K562 (cell line): ENCODE measurements around the gene SF3B3. TPM values are rescaled to one million over a fixed set of nuclear protein-coding genes. Genes with fewer than 3 reads are reported as not detected.
"Not testable (repeated sequence)": the region's sequence is repeated elsewhere in the genome, so short reads cannot be mapped to it uniquely, and the experiment has no call there.

Experiments
- ATAC-seq: fragments of 200-7000 bp; cut with Tn5 transposase; 3 replicates; pipeline ENCODE4 v1.9.1; 2020; ENCODE audit warnings: moderate library complexity
- BruUV-seq: library from RNA; stranded (reverse); fragments of 400-500 nt; replicated peaks from 2 replicates; lab custom pipeline; 2021; lab: Mats Ljungman, UMichigan
- CTCF ChIA-PET: fragments of 300-600 bp; formaldehyde crosslinking; extraction: SDS; loops from one replicate; lab custom pipeline; 2021; ENCODE audit warnings: low intra/inter-chr PET ratio; lab: Yijun Ruan, JAX
- POLR2A ChIA-PET: fragments of 300-600, 350-650 bp; sonication (Branson Sonifier 250); formaldehyde crosslinking; extraction: SDS; loops from one replicate; lab custom pipeline; 2021; ENCODE audit warnings: antibody characterized with exemption, inconsistent platforms; lab: Yijun Ruan, JAX
- DNase-seq, 4 experiments: peaks; one replicate each; pipeline versions ENCODE4 v3.0.0 to v3.0.0-alpha.2; 2011 to 2018; ENCODE audit warnings: low spot score in 3 of 4, mixed read lengths in 3 of 4; ENCODE audit errors: extremely low read depth in 1 of 4
- FAIRE-seq: peaks from 2 replicates; lab custom pipeline; 2011; peaks lifted over from hg19 to GRCh38; lab: Jason Lieb, UNC
- H2AFZ ChIP-seq: 2 replicates; pipeline ENCODE4 v1.6.0; 2011; ENCODE audit warnings: low read depth, low read length, control low read depth, inconsistent platforms
- H3K27ac ChIP-seq: fragments of 200-600 bp; 3 replicates; pipeline ENCODE4 v1.8.0; 2011; ENCODE audit warnings: low read depth, mild to moderate bottlenecking, control low read depth, inconsistent platforms, low read length, moderate library complexity, mixed read lengths; ENCODE audit errors: extremely low read depth
- H3K27me3 ChIP-seq, 2 experiments: fragments of 300-600 bp in 1 of 2; 2 replicates in 1 of 2; 3 replicates in 1 of 2; pipeline versions ENCODE4 v1.6.0 to v1.8.0; 2011; ENCODE audit warnings: inconsistent platforms in 2 of 2, low read length in 2 of 2, mild to moderate bottlenecking in 1 of 2, mixed read lengths in 1 of 2, moderate library complexity in 1 of 2; ENCODE audit not compliant: control insufficient read depth in 2 of 2, insufficient read depth in 2 of 2
- H3K36me3 ChIP-seq: fragments of 300-600 bp; 3 replicates; pipeline ENCODE4 v1.8.0; 2011; ENCODE audit warnings: mild to moderate bottlenecking, low read length, inconsistent platforms; ENCODE audit not compliant: control insufficient read depth, insufficient read depth
- H3K4me1 ChIP-seq, 2 experiments: fragments of 200-600 bp in 1 of 2; replicated peaks in 1 of 2; 2 replicates in 1 of 2; 3 replicates in 1 of 2; pipeline versions ENCODE4 v1.5.1 to v1.8.0; 2011; ENCODE audit warnings: inconsistent platforms in 2 of 2, low read length in 2 of 2, mild to moderate bottlenecking in 1 of 2, mixed read lengths in 1 of 2, moderate library complexity in 1 of 2; ENCODE audit not compliant: control insufficient read depth in 2 of 2, insufficient read depth in 2 of 2
- H3K4me2 ChIP-seq: 2 replicates; pipeline ENCODE4 v1.6.1; 2011; ENCODE audit warnings: low read length, control low read depth, inconsistent platforms, mixed read lengths; ENCODE audit not compliant: insufficient read depth
- H3K4me3 ChIP-seq: fragments of 200-600 bp; sonication (generic), shearing (Covaris generic); 2 replicates; pipeline ENCODE4 v1.5.1; 2016; ENCODE audit warnings: control low read depth, inconsistent platforms
- H3K79me2 ChIP-seq: fragments of 200-600 bp; 3 replicates; pipeline ENCODE4 v1.8.0; 2011; ENCODE audit warnings: low read length, inconsistent platforms; ENCODE audit not compliant: control insufficient read depth, insufficient read depth
- H3K9ac ChIP-seq, 2 experiments: 2 replicates each; pipeline versions ENCODE4 v1.6.0 to v1.6.1; 2011; ENCODE audit warnings: low read depth in 2 of 2, low read length in 2 of 2, control low read depth in 1 of 2, inconsistent platforms in 1 of 2, mild to moderate bottlenecking in 1 of 2, mixed read lengths in 1 of 2; ENCODE audit not compliant: insufficient read depth in 1 of 2
- H3K9me1 ChIP-seq: one replicate; pipeline ENCODE4 v1.6.0; 2011; ENCODE audit warnings: inconsistent platforms, mild to moderate bottlenecking, low read length, moderate library complexity; ENCODE audit not compliant: control insufficient read depth, insufficient read depth
- H3K9me3 ChIP-seq: replicated peaks from 2 replicates; pipeline ENCODE4 v1.5.1; 2011; ENCODE audit warnings: low read depth, low read length, inconsistent platforms; ENCODE audit not compliant: control insufficient read depth, insufficient read depth
- H4K20me1 ChIP-seq: replicated peaks from 2 replicates; pipeline ENCODE4 v1.6.1; 2011; ENCODE audit warnings: low read length, inconsistent platforms, mixed read lengths; ENCODE audit not compliant: control insufficient read depth, insufficient read depth
- BDP1 ChIP-seq: IDR thresholded peaks from 3 replicates; pipeline ENCODE4 v1.6.1; 2011; ENCODE audit not compliant: insufficient read length, insufficient read depth
- BHLHE40 ChIP-seq: IDR thresholded peaks from 2 replicates; pipeline ENCODE4 v1.6.1; 2011; ENCODE audit warnings: low read length, improper control_type of control experiment
- CXXC5 ChIP-seq: fragments of 250-450 bp; sonication (Bioruptor Pico); IDR thresholded peaks from 2 replicates; pipeline ENCODE4 v1.8.0; 2022; ENCODE audit warnings: inconsistent platforms, mild to moderate bottlenecking, moderate library complexity
- GATAD2A ChIP-seq: fragments of 450-650 bp; IDR thresholded peaks from 2 replicates; pipeline ENCODE4 v1.6.1; 2017
- HDAC8 ChIP-seq: fragments of 450-650 bp; IDR thresholded peaks from 2 replicates; pipeline ENCODE4 v1.6.1; 2016; ENCODE audit warnings: mild to moderate bottlenecking, missing genetic modification characterization, moderate library complexity, missing compliant biosample characterization
- HOXB6 ChIP-seq: fragments of 250-450 bp; sonication (Bioruptor Pico); IDR thresholded peaks from 2 replicates; pipeline ENCODE4 v1.5.1; 2022; ENCODE audit warnings: mild to moderate bottlenecking, borderline replicate concordance
- NCOR1 ChIP-seq: fragments of 450-650 bp; IDR thresholded peaks from 2 replicates; pipeline ENCODE4 v1.6.1; 2016; ENCODE audit warnings: mild to moderate bottlenecking, moderate library complexity
- NFE2 ChIP-seq: IDR thresholded peaks from 2 replicates; pipeline ENCODE4 v1.6.1; 2014; ENCODE audit warnings: antibody characterized with exemption, low read depth
- PPARD ChIP-seq: fragments of 250-450 bp; sonication (Bioruptor Pico); IDR thresholded peaks from 2 replicates; pipeline ENCODE4 v1.8.0; 2022; ENCODE audit warnings: inconsistent platforms, mild to moderate bottlenecking, moderate library complexity
- RBM14 ChIP-seq: fragments of 200-400 bp; formaldehyde crosslinking; IDR thresholded peaks from 2 replicates; pipeline ENCODE4 v1.6.1; 2018; ENCODE audit warnings: low read depth, mild to moderate bottlenecking, low read length, moderate library complexity, borderline replicate concordance; ENCODE audit not compliant: insufficient read depth
- XRCC5 ChIP-seq: fragments of 200-400 bp; formaldehyde crosslinking; IDR thresholded peaks from 2 replicates; pipeline ENCODE4 v1.6.1; 2017; ENCODE audit warnings: low read depth, mild to moderate bottlenecking, low read length
- YBX1 ChIP-seq: fragments of 450-650 bp; IDR thresholded peaks from 2 replicates; pipeline ENCODE4 v1.7.1; 2016; ENCODE audit warnings: mild to moderate bottlenecking
- ZBED1 ChIP-seq: IDR thresholded peaks from 2 replicates; pipeline ENCODE4 v1.6.1; 2014
- ZNF347 ChIP-seq: fragments of 450-650 bp; formaldehyde crosslinking; IDR thresholded peaks from 2 replicates; pipeline ENCODE4 v1.4.0; 2020; ENCODE audit warnings: low read depth, mild to moderate bottlenecking, moderate library complexity
- ZNF696 ChIP-seq: fragments of 250-450 bp; sonication (Bioruptor Pico); conservative IDR thresholded peaks from 2 replicates; pipeline ENCODE4 v1.4.0; 2020; ENCODE audit warnings: mild to moderate bottlenecking, moderate library complexity
- ZNF77 ChIP-seq: fragments of 250-450 bp; sonication (Bioruptor Pico); IDR thresholded peaks from 2 replicates; pipeline ENCODE4 v1.5.0; 2020
- WGBS: fragments of 100-300 bp; shearing (Covaris generic); methylation state at CpG from one replicate; pipeline ENCODE4 v1.1.6; 2016; ENCODE audit warnings: low coverage, mixed read lengths; ENCODE audit not compliant: insufficient coverage; ENCODE audit errors: missing lambda C conversion rate; 5-methylcytosine and 5-hydroxymethylcytosine counted together
- in situ Hi-C: fragments of 300-500 bp; cut with MboI; formaldehyde crosslinking; loops from 4 replicates; pipeline ENCODE4 v1.15.0; 2018; ENCODE audit warnings: inconsistent platforms, mixed read lengths
- intact Hi-C: fragments of 100-400 bp; cut with micrococcal nuclease; formaldehyde crosslinking; loops from 2 replicates; pipeline ENCODE4 v1.14.2; 2022
- polyA plus RNA-seq, 8 experiments: library from polyadenylated mRNA; depleted of rRNA in 4 of 8; stranded (reverse) in 5 of 8; unstranded in 3 of 8; fragments of >200 nt; fragmentation: Nextera tagmentation in 2 of 8; fragmentation: Illumina TruSeq in 1 of 8; extraction: Ambion mirVana in 2 of 8; extraction: Trizol in 1 of 8; gene quantifications; 2 replicates each; pipeline versions ENCODE4 v1.2.1 to v1.2.3, GENCODE V29; 2011 to 2014; ENCODE audit warnings: inconsistent platforms in 1 of 8, missing spikeins in 1 of 8
- total RNA-seq, 7 experiments: library from RNA; depleted of rRNA in 6 of 7; stranded (reverse); fragments of >200 nt in 6 of 7; fragmentation: Illumina TruSeq in 2 of 7; extraction: Trizol in 2 of 7; gene quantifications; 2 replicates each; pipeline versions ENCODE4 v1.2.1 to v1.2.3, GENCODE V29; 2011 to 2021; ENCODE audit warnings: low replicate concordance in 1 of 7
- TF ChIP-seq, protein P1 (sequence below): fragments of 450-650 bp; IDR thresholded peaks from 2 replicates; pipeline ENCODE4 v1.6.1; 2017; ENCODE audit warnings: antibody characterized with exemption, mild to moderate bottlenecking

Gene SF3B3
- total and polyA plus RNA-seq, 9 of the 15 experiments (the other 6 are each of a cell fraction or from before 2014, with no cell fraction given) = 98.9 to 546 (median 221) TPM

DNA sequence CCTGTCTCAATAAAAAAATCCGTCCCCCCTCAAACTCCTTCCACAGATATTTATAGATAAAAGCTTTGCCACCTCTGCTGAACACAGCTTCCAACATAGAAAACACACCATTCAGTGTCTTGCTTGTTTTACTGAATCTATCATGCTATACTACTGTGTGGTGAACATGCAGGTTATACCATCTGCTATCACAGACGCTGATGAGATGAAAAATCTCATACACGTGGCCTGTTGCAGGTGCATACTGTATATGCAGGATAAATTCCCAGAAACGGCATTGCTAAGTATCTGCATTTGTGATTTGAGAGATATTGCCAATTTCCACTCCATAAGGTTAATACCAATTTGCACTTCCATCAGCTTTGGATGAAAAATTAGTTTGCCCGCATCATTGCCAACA, 92.3 kb downstream of the SF3B3 start:
- POLR2A ChIA-PET = no interaction called here
- H2AFZ ChIP-seq = no peak overlapping the region
- ATAC-seq (no peak), FAIRE-seq (no peak), DNase-seq (peak in 1 of 4 experiments; percentile 2)
- H3K9me3 ChIP-seq = no peaks in the 10 kb centered on the region
- no peaks in the 10 kb centered on the region for H4K20me1 ChIP-seq
- H3K9me1 ChIP-seq = no peaks in the 10 kb centered on the region
- no peak overlapping the region for H3K4me3 ChIP-seq
- peaks cover 0 to 5% of the 10 kb centered on the region in 2 experiments; a peak in 1 of 5 replicates for H3K4me1 ChIP-seq
- intact Hi-C loops = no loop called here
- H3K9ac ChIP-seq = no peak overlapping the region
- peaks cover 0 to 13% of the 10 kb centered on the region in 2 experiments; a peak in 3 of 5 replicates for H3K27me3 ChIP-seq
- in situ Hi-C loops = no loop called here
- CTCF ChIA-PET = no interaction called here
- H3K79me2 ChIP-seq = no peaks in the 10 kb centered on the region
- H3K27ac ChIP-seq = no peak overlapping the region
- H3K36me3 ChIP-seq = no peaks in the 10 kb centered on the region
- H3K4me2 ChIP-seq = no peak overlapping the region
- 19% methylated on average over 5 of the region's 5 CpGs for WGBS
- TF ChIP-seq ZNF696 = no peak
- TF ChIP-seq NCOR1 = no peak
- TF ChIP-seq RBM14 = no peak
- no peak for TF ChIP-seq CXXC5 (CRISPR knock-in tag)
- no peak for TF ChIP-seq HDAC8
- no peak for TF ChIP-seq PPARD
- no peak for TF ChIP-seq HOXB6 (CRISPR knock-in tag)
- no peak for TF ChIP-seq GATAD2A
- no peak for TF ChIP-seq ZNF347 (CRISPR knock-in tag)
- no peak for TF ChIP-seq NFE2
- TF ChIP-seq XRCC5 = no peak
- TF ChIP-seq BDP1 = no peak
- TF ChIP-seq ZNF77 (CRISPR knock-in tag) = no peak
- TF ChIP-seq, protein P1, sequence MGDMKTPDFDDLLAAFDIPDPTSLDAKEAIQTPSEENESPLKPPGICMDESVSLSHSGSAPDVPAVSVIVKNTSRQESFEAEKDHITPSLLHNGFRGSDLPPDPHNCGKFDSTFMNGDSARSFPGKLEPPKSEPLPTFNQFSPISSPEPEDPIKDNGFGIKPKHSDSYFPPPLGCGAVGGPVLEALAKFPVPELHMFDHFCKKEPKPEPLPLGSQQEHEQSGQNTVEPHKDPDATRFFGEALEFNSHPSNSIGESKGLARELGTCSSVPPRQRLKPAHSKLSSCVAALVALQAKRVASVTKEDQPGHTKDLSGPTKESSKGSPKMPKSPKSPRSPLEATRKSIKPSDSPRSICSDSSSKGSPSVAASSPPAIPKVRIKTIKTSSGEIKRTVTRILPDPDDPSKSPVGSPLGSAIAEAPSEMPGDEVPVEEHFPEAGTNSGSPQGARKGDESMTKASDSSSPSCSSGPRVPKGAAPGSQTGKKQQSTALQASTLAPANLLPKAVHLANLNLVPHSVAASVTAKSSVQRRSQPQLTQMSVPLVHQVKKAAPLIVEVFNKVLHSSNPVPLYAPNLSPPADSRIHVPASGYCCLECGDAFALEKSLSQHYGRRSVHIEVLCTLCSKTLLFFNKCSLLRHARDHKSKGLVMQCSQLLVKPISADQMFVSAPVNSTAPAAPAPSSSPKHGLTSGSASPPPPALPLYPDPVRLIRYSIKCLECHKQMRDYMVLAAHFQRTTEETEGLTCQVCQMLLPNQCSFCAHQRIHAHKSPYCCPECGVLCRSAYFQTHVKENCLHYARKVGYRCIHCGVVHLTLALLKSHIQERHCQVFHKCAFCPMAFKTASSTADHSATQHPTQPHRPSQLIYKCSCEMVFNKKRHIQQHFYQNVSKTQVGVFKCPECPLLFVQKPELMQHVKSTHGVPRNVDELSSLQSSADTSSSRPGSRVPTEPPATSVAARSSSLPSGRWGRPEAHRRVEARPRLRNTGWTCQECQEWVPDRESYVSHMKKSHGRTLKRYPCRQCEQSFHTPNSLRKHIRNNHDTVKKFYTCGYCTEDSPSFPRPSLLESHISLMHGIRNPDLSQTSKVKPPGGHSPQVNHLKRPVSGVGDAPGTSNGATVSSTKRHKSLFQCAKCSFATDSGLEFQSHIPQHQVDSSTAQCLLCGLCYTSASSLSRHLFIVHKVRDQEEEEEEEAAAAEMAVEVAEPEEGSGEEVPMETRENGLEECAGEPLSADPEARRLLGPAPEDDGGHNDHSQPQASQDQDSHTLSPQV = no peak
- no peak for TF ChIP-seq YBX1
- TF ChIP-seq BHLHE40 = no peak
- TF ChIP-seq ZBED1 = no peak
- BruUV-seq = no TSS peak

DNA sequence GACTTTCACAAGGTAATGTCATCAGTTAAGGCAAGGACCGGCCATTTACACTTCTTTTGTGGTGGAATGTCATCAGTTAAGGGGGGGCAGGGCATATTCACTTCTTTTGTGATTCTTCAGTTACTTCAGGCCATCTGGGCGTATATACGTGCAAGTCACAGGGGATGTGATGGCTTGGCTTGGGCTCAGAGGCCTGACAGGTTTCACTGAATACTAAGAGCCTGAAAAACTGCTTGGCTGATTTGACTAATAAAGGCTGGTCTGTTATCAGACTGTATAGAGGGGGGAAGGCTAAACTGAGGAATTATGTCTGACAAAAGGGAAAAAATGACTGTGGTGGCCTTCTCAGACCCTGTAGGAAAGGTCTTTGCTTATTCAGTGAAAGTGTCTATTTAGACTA, 98.2 kb downstream of the SF3B3 start:
- H2AFZ ChIP-seq, BruUV-seq, H3K4me1 ChIP-seq, ATAC-seq, intact Hi-C loops, DNase-seq, H3K9me3 ChIP-seq, CTCF ChIA-PET, H3K9ac ChIP-seq, H3K4me3 ChIP-seq, H4K20me1 ChIP-seq, POLR2A ChIA-PET, H3K79me2 ChIP-seq, H3K9me1 ChIP-seq, H3K36me3 ChIP-seq, H3K27me3 ChIP-seq, H3K4me2 ChIP-seq, H3K27ac ChIP-seq, FAIRE-seq, in situ Hi-C loops: not testable (repeated sequence)
- WGBS = 17% methylated on average over 3 of the region's 3 CpGs
